H9 (cell line): ENCODE measurements around the gene CLEC9A. TPM values are rescaled to one million over a fixed set of nuclear protein-coding genes. Genes with fewer than 3 reads are reported as not detected.

Experiments used
- DNase-seq: peaks from one replicate; pipeline ENCODE4 v3.0.0-alpha.2; 2017
- H2AFZ ChIP-seq: one replicate; pipeline ENCODE4 v1.6.1; 2013; ENCODE audit warnings: mild to moderate bottlenecking, low read length, control low read depth, moderate library complexity
- H2AK5ac ChIP-seq: 2 replicates; pipeline ENCODE4 v1.6.1; 2013; ENCODE audit warnings: low read length, control low read depth, mixed read lengths; ENCODE audit not compliant: insufficient read length
- H2BK120ac ChIP-seq: one replicate; pipeline ENCODE4 v1.6.1; 2013; ENCODE audit warnings: low read depth, mild to moderate bottlenecking, low read length, control low read depth, inconsistent platforms; ENCODE audit not compliant: poor library complexity, severe bottlenecking
- H2BK12ac ChIP-seq: 2 replicates; pipeline ENCODE4 v1.6.1; 2013; ENCODE audit warnings: low read length, control low read depth, mixed read lengths, low read depth; ENCODE audit not compliant: insufficient read length
- H2BK15ac ChIP-seq: 2 replicates; pipeline ENCODE4 v1.6.1; 2013; ENCODE audit warnings: low read depth, low read length, control low read depth
- H2BK20ac ChIP-seq: one replicate; pipeline ENCODE4 v1.6.1; 2013; ENCODE audit warnings: low read depth, mild to moderate bottlenecking, low read length, control low read depth, inconsistent platforms; ENCODE audit not compliant: poor library complexity, severe bottlenecking
- H2BK5ac ChIP-seq: 2 replicates; pipeline ENCODE4 v1.6.1; 2013; ENCODE audit warnings: low read length, control low read depth, mixed read lengths; ENCODE audit not compliant: insufficient read length
- H3K14ac ChIP-seq: 2 replicates; pipeline ENCODE4 v1.6.1; 2013; ENCODE audit warnings: low read length, control low read depth; ENCODE audit not compliant: insufficient read depth
- H3K18ac ChIP-seq: 2 replicates; pipeline ENCODE4 v1.6.1; 2013; ENCODE audit warnings: low read depth, mild to moderate bottlenecking, mixed read lengths, low read length, control low read depth; ENCODE audit not compliant: insufficient read length
- H3K23ac ChIP-seq: 2 replicates; pipeline ENCODE4 v1.6.1; 2013; ENCODE audit warnings: low read length, control low read depth, mixed read lengths, low read depth; ENCODE audit not compliant: insufficient read length
- H3K23me2 ChIP-seq: 2 replicates; pipeline ENCODE4 v1.6.1; 2013; ENCODE audit warnings: low read depth, mild to moderate bottlenecking, mixed read lengths, low read length, control low read depth; ENCODE audit not compliant: insufficient read length, poor library complexity, severe bottlenecking
- H3K27ac ChIP-seq: 2 replicates; pipeline ENCODE4 v1.5.1; 2013; ENCODE audit warnings: low read length, control low read depth, mixed read lengths, low read depth; ENCODE audit not compliant: insufficient read length
- H3K27me3 ChIP-seq: 2 replicates; pipeline ENCODE4 v1.6.1; 2013; ENCODE audit warnings: low read length, control low read depth, inconsistent platforms; ENCODE audit not compliant: insufficient read depth
- H3K4ac ChIP-seq: 2 replicates; pipeline ENCODE4 v1.6.1; 2013; ENCODE audit warnings: low read depth, mild to moderate bottlenecking, control low read depth, inconsistent platforms, low read length, moderate library complexity
- H3K4me1 ChIP-seq: 2 replicates; pipeline ENCODE4 v1.6.1; 2013; ENCODE audit warnings: low read length, control low read depth, inconsistent platforms; ENCODE audit not compliant: insufficient read depth
- H3K4me2 ChIP-seq: 2 replicates; pipeline ENCODE4 v1.6.1; 2013; ENCODE audit warnings: low read length, control low read depth, mixed read lengths; ENCODE audit not compliant: insufficient read length, insufficient read depth
- H3K56ac ChIP-seq: 2 replicates; pipeline ENCODE4 v1.6.1; 2013; ENCODE audit warnings: low read depth, mild to moderate bottlenecking, mixed read lengths, low read length, control low read depth; ENCODE audit not compliant: insufficient read length
- H3K79me1 ChIP-seq: 2 replicates; pipeline ENCODE4 v1.6.1; 2013; ENCODE audit warnings: low read depth, mild to moderate bottlenecking, moderate library complexity, low read length, control low read depth, inconsistent platforms; ENCODE audit not compliant: insufficient read depth, poor library complexity, severe bottlenecking
- H3K79me2 ChIP-seq: 2 replicates; pipeline ENCODE4 v1.6.1; 2013; ENCODE audit warnings: low read length, control low read depth, inconsistent platforms; ENCODE audit not compliant: insufficient read depth
- H3K9ac ChIP-seq: 2 replicates; pipeline ENCODE4 v1.6.1; 2013; ENCODE audit warnings: low read length, control low read depth, mixed read lengths; ENCODE audit not compliant: insufficient read length; ENCODE audit errors: extremely low read depth
- H3K9me3 ChIP-seq: one replicate; pipeline ENCODE4 v1.6.1; 2013; ENCODE audit warnings: low read depth, low read length, inconsistent platforms; ENCODE audit not compliant: control insufficient read depth
- H3T11ph ChIP-seq: one replicate; pipeline ENCODE4 v1.6.1; 2013; ENCODE audit warnings: mild to moderate bottlenecking, low read length, control low read depth, inconsistent platforms
- H4K20me1 ChIP-seq: one replicate; pipeline ENCODE4 v1.6.1; 2013; ENCODE audit not compliant: control insufficient read depth, insufficient read length, insufficient read depth
- H4K5ac ChIP-seq: 2 replicates; pipeline ENCODE4 v1.6.1; 2013; ENCODE audit warnings: low read depth, mild to moderate bottlenecking, mixed read lengths, low read length, control low read depth; ENCODE audit not compliant: insufficient read length
- H4K8ac ChIP-seq: replicated peaks from 2 replicates; pipeline ENCODE4 v1.6.1; 2013; ENCODE audit warnings: low read length, control low read depth, mixed read lengths, low read depth; ENCODE audit not compliant: insufficient read length
- H4K91ac ChIP-seq: 2 replicates; pipeline ENCODE4 v1.6.1; 2013; ENCODE audit warnings: low read depth, mild to moderate bottlenecking, moderate library complexity, mixed read lengths, low read length, control low read depth; ENCODE audit not compliant: insufficient read length
- H3K27ac Mint-ChIP-seq, 3 experiments: 2 replicates in 2 of 3; 3 replicates in 1 of 3; pipeline ENCODE4 v1.8.0; 2020 to 2021; ENCODE audit warnings: mixed read lengths in 3 of 3, mild to moderate bottlenecking in 1 of 3, moderate library complexity in 1 of 3
- H3K27me3 Mint-ChIP-seq: 2 replicates; pipeline ENCODE4 v1.8.0; 2021; ENCODE audit warnings: low read depth, mild to moderate bottlenecking, moderate library complexity, mixed read lengths
- H3K36me3 Mint-ChIP-seq, 3 experiments: 2 replicates in 2 of 3; 3 replicates in 1 of 3; pipeline ENCODE4 v1.8.0; 2020 to 2021; ENCODE audit warnings: low read depth in 3 of 3, mixed read lengths in 3 of 3; ENCODE audit not compliant: insufficient read depth in 1 of 3
- H3K4me1 Mint-ChIP-seq, 2 experiments: 2 replicates each; pipeline ENCODE4 v1.8.0; 2020; ENCODE audit warnings: mixed read lengths in 2 of 2
- H3K4me3 Mint-ChIP-seq, 2 experiments: 2 replicates in 1 of 2; 3 replicates in 1 of 2; pipeline ENCODE4 v1.8.0; 2020 to 2021; ENCODE audit warnings: mild to moderate bottlenecking in 2 of 2, mixed read lengths in 2 of 2, moderate library complexity in 1 of 2
- H3K9me3 Mint-ChIP-seq, 2 experiments: 2 replicates in 1 of 2; 3 replicates in 1 of 2; pipeline ENCODE4 v1.8.0; 2020; ENCODE audit warnings: mild to moderate bottlenecking in 2 of 2, mixed read lengths in 2 of 2, moderate library complexity in 1 of 2
- WGBS: extraction: QIAGEN DNeasy Blood & Tissue Kit; methylation state at CpG from one replicate; pipeline ENCODE4 v1.1.7; 2013; ENCODE audit warnings: missing lambda C conversion rate, low lambda C conversion rate, mixed read lengths; ENCODE audit not compliant: insufficient read length; ENCODE audit errors: extremely low coverage; 5-methylcytosine and 5-hydroxymethylcytosine counted together
- total RNA-seq: library from RNA; stranded (reverse); gene quantifications from 2 replicates; pipeline ENCODE4 v1.2.1, GENCODE V29; 2021
- TF ChIP-seq, protein P1 (sequence below): fragments of 200-600 bp; sonication (generic); conservative IDR thresholded peaks from 3 replicates; pipeline ENCODE4 v1.8.0; 2021; ENCODE audit warnings: antibody characterized with exemption, mild to moderate bottlenecking

Gene CLEC9A
- total RNA-seq, 1 experiment from 2014 or later = not detected

DNA sequence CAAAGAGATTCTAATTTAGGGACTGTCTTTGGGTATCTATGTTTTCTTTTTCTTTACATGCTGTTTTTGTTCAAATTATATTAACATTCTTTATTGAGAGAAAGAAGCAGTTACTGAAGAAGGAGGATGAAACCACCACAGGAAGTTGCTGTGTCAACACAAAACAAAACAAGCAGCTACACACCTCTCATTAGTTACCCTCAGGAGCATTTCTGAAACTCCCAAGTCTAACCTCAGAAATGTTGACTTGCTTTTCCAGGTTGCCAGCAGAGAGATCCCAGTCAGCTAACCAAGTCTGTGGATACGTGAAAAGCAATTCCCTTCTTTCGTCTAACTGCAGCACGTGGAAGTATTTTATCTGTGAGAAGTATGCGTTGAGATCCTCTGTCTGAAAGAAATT is 34.8 kb downstream of the CLEC9A start:
- H4K91ac ChIP-seq = no peak overlapping the region
- no peak overlapping the region for H2AFZ ChIP-seq
- H2BK15ac ChIP-seq = no peak overlapping the region
- no peaks in the 10 kb centered on the region for H3K9me3 Mint-ChIP-seq
- H3K79me2 ChIP-seq = peaks cover 2% of the 10 kb centered on the region; the same call in 1 of the 2 replicates
- H2BK5ac ChIP-seq = no peak overlapping the region
- no peak overlapping the region for H2AK5ac ChIP-seq
- H3K4me3 Mint-ChIP-seq = no peak overlapping the region
- no peaks in the 10 kb centered on the region for H4K20me1 ChIP-seq
- WGBS = no CpG with 5 or more reads among the region's 4 CpGs
- no peaks in the 10 kb centered on the region for H3K27me3 Mint-ChIP-seq
- no peak overlapping the region for H3K23ac ChIP-seq
- H3K27ac Mint-ChIP-seq = no peak overlapping the region
- H3K27me3 ChIP-seq = no peaks in the 10 kb centered on the region
- no peaks in the 10 kb centered on the region for H3K9me3 ChIP-seq
- H2BK20ac ChIP-seq = no peak overlapping the region
- no peak overlapping the region for H2BK120ac ChIP-seq
- no peaks in the 10 kb centered on the region for H3K23me2 ChIP-seq
- no peak overlapping the region for H3K27ac ChIP-seq
- no peaks in the 10 kb centered on the region for H3K79me1 ChIP-seq
- no peak for DNase-seq
- no peak overlapping the region for H4K8ac ChIP-seq
- H3K14ac ChIP-seq = no peak overlapping the region
- no peaks in the 10 kb centered on the region for H3K4me1 ChIP-seq
- H3K9ac ChIP-seq = no peak overlapping the region
- no peak overlapping the region for H4K5ac ChIP-seq
- no peak overlapping the region for H3T11ph ChIP-seq
- H3K18ac ChIP-seq = no peak overlapping the region
- H2BK12ac ChIP-seq = no peak overlapping the region
- no peak overlapping the region for H3K56ac ChIP-seq
- no peak overlapping the region for H3K4me2 ChIP-seq
- H3K4me1 Mint-ChIP-seq = 0 out of 4 replicates have a peak, but pooled peaks cover 3 to 4% of the 10 kb centered on the region in 2 experiments
- no peaks in the 10 kb centered on the region for H3K36me3 Mint-ChIP-seq
- TF ChIP-seq, protein P1, sequence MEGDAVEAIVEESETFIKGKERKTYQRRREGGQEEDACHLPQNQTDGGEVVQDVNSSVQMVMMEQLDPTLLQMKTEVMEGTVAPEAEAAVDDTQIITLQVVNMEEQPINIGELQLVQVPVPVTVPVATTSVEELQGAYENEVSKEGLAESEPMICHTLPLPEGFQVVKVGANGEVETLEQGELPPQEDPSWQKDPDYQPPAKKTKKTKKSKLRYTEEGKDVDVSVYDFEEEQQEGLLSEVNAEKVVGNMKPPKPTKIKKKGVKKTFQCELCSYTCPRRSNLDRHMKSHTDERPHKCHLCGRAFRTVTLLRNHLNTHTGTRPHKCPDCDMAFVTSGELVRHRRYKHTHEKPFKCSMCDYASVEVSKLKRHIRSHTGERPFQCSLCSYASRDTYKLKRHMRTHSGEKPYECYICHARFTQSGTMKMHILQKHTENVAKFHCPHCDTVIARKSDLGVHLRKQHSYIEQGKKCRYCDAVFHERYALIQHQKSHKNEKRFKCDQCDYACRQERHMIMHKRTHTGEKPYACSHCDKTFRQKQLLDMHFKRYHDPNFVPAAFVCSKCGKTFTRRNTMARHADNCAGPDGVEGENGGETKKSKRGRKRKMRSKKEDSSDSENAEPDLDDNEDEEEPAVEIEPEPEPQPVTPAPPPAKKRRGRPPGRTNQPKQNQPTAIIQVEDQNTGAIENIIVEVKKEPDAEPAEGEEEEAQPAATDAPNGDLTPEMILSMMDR = no peak
- H3K4ac ChIP-seq = no peak overlapping the region
